Stomach (tissue), 4 donors: ENCODE measurements around the gene MYPN.

ENCODE experiments used
- POLR2A ChIP-seq, 4 donors: fragments of 450-650 bp; IDR thresholded peaks; one replicate each; pipeline ENCODE4 v1.6.1; 2016; ENCODE audit warnings: antibody characterized with exemption in 4 of 4, control low read depth in 2 of 4, mild to moderate bottlenecking in 1 of 4, moderate library complexity in 1 of 4
- TF ChIP-seq, protein P1 (sequence below), 7 experiments: fragments of 450-650 bp in 4 of 7; fragments of 200-600 bp in 3 of 7; sonication (generic) in 3 of 7; IDR thresholded peaks; one replicate each; pipeline ENCODE4 v1.5.1; 2016 to 2019; ENCODE audit warnings: antibody characterized with exemption in 7 of 7, control low read depth in 2 of 7, mild to moderate bottlenecking in 1 of 7

DNA sequence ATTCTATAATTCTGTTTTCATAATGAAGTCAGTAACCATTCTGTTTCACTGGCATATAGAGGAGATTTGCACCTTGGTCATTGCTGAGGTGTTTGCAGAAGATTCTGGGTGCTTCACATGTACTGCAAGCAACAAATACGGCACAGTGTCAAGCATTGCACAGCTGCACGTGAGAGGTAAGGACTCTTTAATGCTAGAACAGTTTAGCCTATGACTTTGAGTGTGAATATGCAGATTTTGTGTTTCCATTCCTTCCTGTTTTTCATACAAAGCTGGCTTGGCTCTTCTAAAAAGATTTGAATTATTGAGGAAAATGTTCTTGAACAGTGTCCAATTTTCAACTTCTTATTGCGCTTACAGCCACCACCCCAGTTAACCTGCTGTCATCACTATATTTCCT is 56.4 kb downstream of the MYPN start:
- TF ChIP-seq, protein P1, sequence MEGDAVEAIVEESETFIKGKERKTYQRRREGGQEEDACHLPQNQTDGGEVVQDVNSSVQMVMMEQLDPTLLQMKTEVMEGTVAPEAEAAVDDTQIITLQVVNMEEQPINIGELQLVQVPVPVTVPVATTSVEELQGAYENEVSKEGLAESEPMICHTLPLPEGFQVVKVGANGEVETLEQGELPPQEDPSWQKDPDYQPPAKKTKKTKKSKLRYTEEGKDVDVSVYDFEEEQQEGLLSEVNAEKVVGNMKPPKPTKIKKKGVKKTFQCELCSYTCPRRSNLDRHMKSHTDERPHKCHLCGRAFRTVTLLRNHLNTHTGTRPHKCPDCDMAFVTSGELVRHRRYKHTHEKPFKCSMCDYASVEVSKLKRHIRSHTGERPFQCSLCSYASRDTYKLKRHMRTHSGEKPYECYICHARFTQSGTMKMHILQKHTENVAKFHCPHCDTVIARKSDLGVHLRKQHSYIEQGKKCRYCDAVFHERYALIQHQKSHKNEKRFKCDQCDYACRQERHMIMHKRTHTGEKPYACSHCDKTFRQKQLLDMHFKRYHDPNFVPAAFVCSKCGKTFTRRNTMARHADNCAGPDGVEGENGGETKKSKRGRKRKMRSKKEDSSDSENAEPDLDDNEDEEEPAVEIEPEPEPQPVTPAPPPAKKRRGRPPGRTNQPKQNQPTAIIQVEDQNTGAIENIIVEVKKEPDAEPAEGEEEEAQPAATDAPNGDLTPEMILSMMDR (IDR thresholded peaks at IDR 0.05) = no peak
- no peak for TF ChIP-seq POLR2A (IDR thresholded peaks at IDR 0.05)
